Thyroid gland (tissue), 4 donors: ENCODE measurements around the gene ZGPAT. TPM values are rescaled to one million over a fixed set of nuclear protein-coding genes. Genes with fewer than 3 reads are reported as not detected.

Experiments
- DNase-seq, 2 donors: peaks; one replicate each; pipeline ENCODE4 v3.0.0-alpha.2; 2019
- H3K27ac ChIP-seq, 3 donors: fragments of 200-600 bp; sonication (generic); 1 replicate in 2 of 3; 2 replicates in 1 of 3; pipeline ENCODE4 v1.5.1; 2016 to 2019; ENCODE audit warnings: mild to moderate bottlenecking in 1 of 3, moderate library complexity in 1 of 3
- H3K27me3 ChIP-seq: fragments of 200-600 bp; sonication (generic); one replicate; pipeline ENCODE4 v1.5.1; 2019
- H3K36me3 ChIP-seq, 2 donors: fragments of 200-600 bp; sonication (generic); one replicate each; pipeline ENCODE4 v1.5.1; 2016 to 2019
- H3K4me1 ChIP-seq, 2 donors: fragments of 200-600 bp; sonication (generic); one replicate each; pipeline ENCODE4 v1.5.1; 2017 to 2019
- H3K4me3 ChIP-seq, 3 donors: fragments of 200-600 bp; sonication (generic); replicated peaks in 1 of 3; 1 replicate in 2 of 3; 2 replicates in 1 of 3; pipeline ENCODE4 v1.5.1; 2016; ENCODE audit warnings: mild to moderate bottlenecking in 1 of 3
- H3K9me3 ChIP-seq: fragments of 200-600 bp; sonication (generic); one replicate; pipeline ENCODE4 v1.5.1; 2017
- CTCF ChIP-seq, 6 experiments: fragments of 200-600 bp in 3 of 6; fragments of 450-650 bp in 3 of 6; sonication (generic) in 3 of 6; IDR thresholded peaks; one replicate each; pipeline ENCODE4 v1.5.1; 2016 to 2019; ENCODE audit warnings: antibody characterized with exemption in 6 of 6, mild to moderate bottlenecking in 2 of 6, inconsistent platforms in 1 of 6, moderate library complexity in 1 of 6
- POLR2A ChIP-seq, 2 donors: fragments of 450-650 bp; IDR thresholded peaks; one replicate each; pipeline ENCODE4 v1.6.1; 2017; ENCODE audit warnings: antibody characterized with exemption in 2 of 2, mild to moderate bottlenecking in 2 of 2, moderate library complexity in 1 of 2
- WGBS, 2 donors: methylation state at CpG; one replicate each; pipeline ENCODE4 v1.1.5; 2017; 5-methylcytosine and 5-hydroxymethylcytosine counted together
- intact Hi-C: fragments of 100-400 bp; cut with DNase I; formaldehyde crosslinking; loops from one replicate; pipeline ENCODE4 v1.15.1; 2023
- total RNA-seq, 4 donors: library from RNA; depleted of rRNA; stranded (reverse); fragments of >200 nt; gene quantifications; one replicate each; pipeline ENCODE4 v1.2.3, GENCODE V29; 2016

Gene ZGPAT
- total RNA-seq, 4 donors from 2014 or later, result 27.7 to 36.3 (median 30.0) TPM

GRCh38 chr20:63672666-63673065, 35.2 kb upstream of the ZGPAT start:
- Histone ChIP-seq H3K36me3 (peaks cover 21 to 30% of the 10 kb centered on the region in 2 donors), H3K4me1 (no peaks in the 10 kb centered on the region), H3K27ac (no peak overlapping the region), H3K9me3 (no peaks in the 10 kb centered on the region), H3K27me3 (no peaks in the 10 kb centered on the region), H3K4me3 (no peak overlapping the region)
- TF ChIP-seq CTCF (IDR thresholded peaks at IDR 0.05) (no peak), POLR2A (IDR thresholded peaks at IDR 0.05) (no peak)
- intact Hi-C loops, result no loop called here
- 97 to 100% methylated on average over 6 to 9 of the region's 10 CpGs for WGBS, 2 donors
- no peak for DNase-seq

GRCh38 chr20:63673951-63674350, 33.9 kb upstream of the ZGPAT start:
- Histone ChIP-seq H3K36me3 (peaks cover 8 to 21% of the 10 kb centered on the region in 2 donors), H3K4me3 (no peak overlapping the region), H3K27me3 (no peaks in the 10 kb centered on the region), H3K9me3 (no peaks in the 10 kb centered on the region), H3K4me1 (no peaks in the 10 kb centered on the region), H3K27ac (no peak overlapping the region)
- 96 to 98% methylated on average over 6 to 9 of the region's 14 CpGs for WGBS, 2 donors
- intact Hi-C loops, result no loop called here
- TF ChIP-seq POLR2A (IDR thresholded peaks at IDR 0.05) (no peak), CTCF (IDR thresholded peaks at IDR 0.05) (no peak)
- DNase-seq, result no peak

DNA sequence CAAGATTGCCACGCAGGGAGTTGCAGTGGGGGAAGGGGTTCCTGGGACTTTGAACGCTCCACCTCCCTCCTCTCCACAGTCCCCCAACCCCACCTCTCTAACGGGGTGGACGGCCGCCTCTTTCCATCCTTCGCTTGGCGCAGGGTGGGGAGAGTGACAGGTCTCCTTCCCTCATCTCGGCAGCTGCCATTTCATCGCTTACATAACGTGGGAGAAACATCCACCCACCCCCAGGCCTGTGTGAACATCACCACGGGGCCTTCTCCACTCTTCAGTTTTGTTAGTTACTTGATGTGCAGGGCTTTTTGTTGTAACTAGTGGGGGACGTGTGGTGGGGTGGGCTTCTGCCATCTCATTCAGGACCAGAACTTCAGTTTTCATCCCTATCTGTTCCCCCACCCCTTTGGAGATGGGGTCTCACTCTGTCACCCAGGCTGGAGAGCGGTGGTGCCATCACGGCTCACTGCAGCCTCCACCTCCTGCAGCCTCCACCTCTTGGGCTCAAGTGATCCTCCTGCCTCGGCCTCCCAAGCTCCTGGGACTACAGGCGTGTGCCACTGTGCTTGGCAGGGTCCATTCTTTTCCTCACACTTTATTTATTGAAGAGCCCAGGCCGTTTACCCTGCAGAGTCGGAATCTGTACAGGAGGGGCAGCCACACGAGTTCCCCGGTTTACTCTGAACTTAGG, 32.0 kb upstream of the ZGPAT start:
- TF ChIP-seq CTCF (IDR thresholded peaks at IDR 0.05) (no peak), POLR2A (IDR thresholded peaks at IDR 0.05) (no peak)
- WGBS, 2 donors, result 95 to 96% methylated on average over 20 of the region's 20 CpGs
- no peaks in the 10 kb centered on the region for H3K27me3 ChIP-seq
- no peaks in the 10 kb centered on the region for H3K4me1 ChIP-seq
- H3K27ac ChIP-seq, result no peak overlapping the region
- intact Hi-C loops, result no loop called here
- no peaks in the 10 kb centered on the region for H3K9me3 ChIP-seq
- no peak for DNase-seq
- no peak overlapping the region for H3K4me3 ChIP-seq
- peaks cover 7 to 26% of the 10 kb centered on the region in 2 donors for H3K36me3 ChIP-seq

DNA sequence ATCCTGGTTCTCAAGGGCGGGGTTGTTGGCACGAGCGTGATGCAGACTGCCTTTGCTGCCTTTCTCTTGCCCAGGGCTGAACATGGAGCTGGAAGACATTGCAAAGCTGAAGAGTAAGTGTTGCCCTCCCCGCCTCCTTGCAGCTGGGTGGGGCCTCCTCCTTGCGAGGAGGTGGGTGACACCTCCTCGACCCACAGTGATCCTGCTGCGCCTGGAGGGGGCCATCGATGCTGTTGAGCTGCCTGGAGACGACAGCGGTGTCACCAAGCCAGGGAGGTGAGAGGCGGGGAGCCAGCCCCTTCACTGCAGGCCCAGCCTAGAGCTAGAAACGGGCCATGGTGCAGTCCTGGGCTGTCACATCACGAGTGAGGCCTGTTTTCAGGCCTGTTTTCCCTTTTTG, 29.8 kb upstream of the ZGPAT start:
- DNase-seq, result no peak
- TF ChIP-seq POLR2A (IDR thresholded peaks at IDR 0.05), result no peak
- TF ChIP-seq CTCF (IDR thresholded peaks at IDR 0.05), result no peak
- no peaks in the 10 kb centered on the region for H3K27me3 ChIP-seq
- no peaks in the 10 kb centered on the region for H3K9me3 ChIP-seq
- H3K4me3 ChIP-seq, result no peak overlapping the region
- H3K36me3 ChIP-seq, result peaks cover 7 to 20% of the 10 kb centered on the region in 2 donors
- intact Hi-C loops, result no loop called here
- H3K4me1 ChIP-seq, result peaks cover 4 to 19% of the 10 kb centered on the region in 2 donors
- WGBS, 2 donors, result 82 to 91% methylated on average over 6 to 8 of the region's 13 CpGs
- H3K27ac ChIP-seq, result no peak overlapping the region

- WGBS, 2 donors, result 91% methylated on average over 30 to 38 of the region's 38 CpGs
- no peaks in the 10 kb centered on the region for H3K9me3 ChIP-seq
- no peak overlapping the region for H3K27ac ChIP-seq
- H3K36me3 ChIP-seq, result peaks cover 5 to 16% of the 10 kb centered on the region in 2 donors
- no peaks in the 10 kb centered on the region for H3K27me3 ChIP-seq
- H3K4me3 ChIP-seq, result no peak overlapping the region
- intact Hi-C loops, result no loop called here
- H3K4me1 ChIP-seq, result peaks cover 4 to 21% of the 10 kb centered on the region in 2 donors
- no peak for DNase-seq
- TF ChIP-seq POLR2A (IDR thresholded peaks at IDR 0.05) (no peak), CTCF (IDR thresholded peaks at IDR 0.05) (no peak)
These were observed 29.0 kb upstream of the ZGPAT start for GRCh38 chr20:63678667-63679465.
